HCT116 (cell line): ENCODE measurements around the gene SERPINB13. TPM values are rescaled to one million over a fixed set of nuclear protein-coding genes. Genes with fewer than 3 reads are reported as not detected.

Experiments
- ATAC-seq: fragments of 200-7000 bp; cut with Tn5 transposase; 2 replicates; pipeline ENCODE4 v1.9.1; 2020; ENCODE audit warnings: mild to moderate bottlenecking, moderate library complexity
- BruUV-seq: library from RNA; stranded (reverse); fragments of 400-500 nt; replicated peaks from 2 replicates; lab custom pipeline; 2021; lab: Mats Ljungman, UMichigan
- CTCF ChIA-PET: fragments of 300-600 bp; sonication (Branson Sonifier 250); formaldehyde crosslinking; loops from one replicate; lab custom pipeline; 2021; ENCODE audit warnings: antibody characterized with exemption; lab: Charles Lee
- POLR2A ChIA-PET: fragments of 300-600, 350-600 bp; sonication (Branson Sonifier 250); formaldehyde crosslinking; loops from one replicate; lab custom pipeline; 2021; ENCODE audit warnings: antibody characterized with exemption; lab: Charles Lee
- RAD21 ChIA-PET, 2 experiments: fragments of 300-600 bp; sonication (Branson Sonifier 250); formaldehyde crosslinking; loops; one replicate each; lab custom pipeline; 2023; ENCODE audit warnings: low total read pairs in 2 of 2; ENCODE audit not compliant: uncharacterized antibody in 2 of 2, unreplicated experiment in 2 of 2, low non-redundant PET in 1 of 2; lab: Charles Lee
- DNase-seq: peaks from one replicate; pipeline ENCODE4 v3.0.0-alpha.2; 2010; ENCODE audit warnings: low read depth, low spot score
- H2AFZ ChIP-seq: fragments of 200-600 bp; shearing (Covaris generic), sonication (generic); 2 replicates; pipeline ENCODE4 v1.6.1; 2017; ENCODE audit warnings: low read depth, mixed run types, mixed read lengths, antibody characterized with exemption, low read length; ENCODE audit not compliant: poor library complexity, severe bottlenecking
- H3K27ac ChIP-seq: 2 replicates; pipeline ENCODE4 v1.5.1; 2012; ENCODE audit warnings: low read depth, low read length
- H3K27me3 ChIP-seq: fragments of 200-600 bp; sonication (generic); 2 replicates; pipeline ENCODE4 v1.6.1; 2016; ENCODE audit warnings: mixed run types, low read length, mixed read lengths; ENCODE audit not compliant: insufficient read depth
- H3K36me3 ChIP-seq, 2 experiments: fragments of 200-500 bp in 1 of 2; fragments of 200-600 bp in 1 of 2; sonication (Bioruptor generic) in 1 of 2; sonication (generic) in 1 of 2; 2 replicates each; pipeline versions ENCODE4 v1.5.1 to v1.6.1; 2014 to 2016; ENCODE audit warnings: low read length in 2 of 2, inconsistent platforms in 1 of 2, mixed read lengths in 1 of 2, mixed run types in 1 of 2; ENCODE audit not compliant: insufficient read depth in 2 of 2, control insufficient read depth in 1 of 2
- H3K4me1 ChIP-seq, 2 experiments: fragments of 200-600 bp in 1 of 2; sonication (generic) in 1 of 2; 2 replicates each; pipeline versions ENCODE4 v1.5.1 to v1.6.1; 2012 to 2017; ENCODE audit warnings: low read length in 2 of 2, inconsistent platforms in 1 of 2, mild to moderate bottlenecking in 1 of 2, mixed read lengths in 1 of 2, mixed run types in 1 of 2, moderate library complexity in 1 of 2; ENCODE audit not compliant: insufficient read depth in 2 of 2, control insufficient read depth in 1 of 2
- H3K4me2 ChIP-seq: fragments of 200-600 bp; sonication (generic); 2 replicates; pipeline ENCODE4 v1.6.1; 2017; ENCODE audit warnings: mixed run types, low read length, mixed read lengths
- H3K4me3 ChIP-seq, 2 experiments: fragments of 200-600 bp in 1 of 2; sonication (generic) in 1 of 2; replicated peaks in 1 of 2; 2 replicates each; pipeline ENCODE4 v1.5.1; 2011 to 2016; ENCODE audit warnings: low read length in 2 of 2, control low read depth in 1 of 2, low read depth in 1 of 2, mild to moderate bottlenecking in 1 of 2, mixed read lengths in 1 of 2, mixed run types in 1 of 2
- H3K79me2 ChIP-seq: fragments of 200-600 bp; sonication (generic); 2 replicates; pipeline ENCODE4 v1.6.1; 2017; ENCODE audit warnings: mild to moderate bottlenecking, mixed run types, low read length, moderate library complexity, mixed read lengths; ENCODE audit not compliant: insufficient read depth
- H3K9ac ChIP-seq: fragments of 200-600 bp; sonication (generic); 2 replicates; pipeline ENCODE4 v1.6.1; 2016; ENCODE audit warnings: low read length, mixed read lengths
- H3K9me2 ChIP-seq: fragments of 200-600 bp; sonication (generic), shearing (Covaris generic); 2 replicates; pipeline ENCODE4 v1.6.1; 2017; ENCODE audit warnings: mixed run types, mild to moderate bottlenecking, moderate library complexity; ENCODE audit not compliant: insufficient read depth
- H3K9me3 ChIP-seq, 2 experiments: fragments of 200-500 bp in 1 of 2; fragments of 200-600 bp in 1 of 2; sonication (Bioruptor generic) in 1 of 2; sonication (generic) in 1 of 2; 2 replicates each; pipeline ENCODE4 v1.6.1; 2014 to 2017; ENCODE audit warnings: low read length in 2 of 2, mixed read lengths in 2 of 2, inconsistent platforms in 1 of 2, low read depth in 1 of 2, mild to moderate bottlenecking in 1 of 2, mixed run types in 1 of 2, moderate library complexity in 1 of 2; ENCODE audit not compliant: control insufficient read depth in 1 of 2, insufficient read depth in 1 of 2
- H4K20me1 ChIP-seq: fragments of 200-600 bp; sonication (generic), shearing (Covaris generic); 2 replicates; pipeline ENCODE4 v1.6.1; 2017; ENCODE audit warnings: mixed run types, mild to moderate bottlenecking, moderate library complexity; ENCODE audit not compliant: insufficient read depth
- ATF3 ChIP-seq: IDR thresholded peaks from 2 replicates; pipeline ENCODE4 v1.6.1; 2012
- CBX3 ChIP-seq: IDR thresholded peaks from 2 replicates; pipeline ENCODE4 v1.6.1; 2012; ENCODE audit warnings: low read depth
- CEBPB ChIP-seq: IDR thresholded peaks from 2 replicates; pipeline ENCODE4 v1.6.1; 2012; ENCODE audit warnings: low read depth
- CTCF ChIP-seq, 3 experiments: fragments of 200-600 bp in 1 of 3; sonication (generic) in 1 of 3; IDR thresholded peaks in 2 of 3; conservative IDR thresholded peaks in 1 of 3; 2 replicates each; pipeline ENCODE4 v1.5.1; 2012 to 2017; ENCODE audit warnings: low read depth in 2 of 3, low read length in 2 of 3, antibody characterized with exemption in 1 of 3, borderline replicate concordance in 1 of 3, control low read depth in 1 of 3, mild to moderate bottlenecking in 1 of 3, mixed read lengths in 1 of 3, mixed run types in 1 of 3, moderate library complexity in 1 of 3; ENCODE audit not compliant: insufficient read depth in 1 of 3
- EGR1 ChIP-seq: IDR thresholded peaks from 2 replicates; pipeline ENCODE4 v1.6.1; 2012; ENCODE audit warnings: low read depth
- ELF1 ChIP-seq: IDR thresholded peaks from 2 replicates; pipeline ENCODE4 v1.6.1; 2012; ENCODE audit warnings: low read depth, borderline replicate concordance
- EZH2phosphoT487 ChIP-seq: fragments of 200-600 bp; IDR thresholded peaks from 2 replicates; pipeline ENCODE4 v1.6.1; 2018; ENCODE audit warnings: antibody characterized with exemption, borderline replicate concordance
- JUND ChIP-seq: IDR thresholded peaks from 2 replicates; pipeline ENCODE4 v1.6.1; 2012
- POLR2A ChIP-seq: IDR thresholded peaks from 2 replicates; pipeline ENCODE4 v1.7.0; 2011; ENCODE audit warnings: borderline replicate concordance; ENCODE audit not compliant: insufficient read depth, insufficient read length; ENCODE audit errors: extremely low read depth
- POLR2AphosphoS5 ChIP-seq: IDR thresholded peaks from 2 replicates; pipeline ENCODE4 v1.6.1; 2011; ENCODE audit warnings: mild to moderate bottlenecking, low read depth, low read length, moderate library complexity
- REST ChIP-seq: IDR thresholded peaks from 2 replicates; pipeline ENCODE4 v1.6.1; 2012; ENCODE audit warnings: low read depth
- SIN3A ChIP-seq: IDR thresholded peaks from 2 replicates; pipeline ENCODE4 v1.6.1; 2012; ENCODE audit warnings: low read depth
- SP1 ChIP-seq: IDR thresholded peaks from 2 replicates; pipeline ENCODE4 v1.6.1; 2012; ENCODE audit warnings: low read depth
- SRF ChIP-seq: IDR thresholded peaks from 2 replicates; pipeline ENCODE4 v1.6.1; 2012; ENCODE audit warnings: low read depth
- TCF7L2 ChIP-seq: IDR thresholded peaks from 2 replicates; pipeline ENCODE4 v1.7.0; 2011; ENCODE audit warnings: borderline replicate concordance, inconsistent platforms; ENCODE audit not compliant: insufficient read depth, insufficient read length; ENCODE audit errors: extremely low read depth
- YY1 ChIP-seq: IDR thresholded peaks from 2 replicates; pipeline ENCODE4 v1.6.1; 2011; ENCODE audit warnings: low read length, low read depth, moderate library complexity, mild to moderate bottlenecking; ENCODE audit not compliant: insufficient replicate concordance; ENCODE audit errors: extremely low read depth
- ZNF274 ChIP-seq: fragments of 200-500 bp; sonication (Bioruptor generic); IDR thresholded peaks from 2 replicates; pipeline ENCODE4 v1.6.1; 2014; ENCODE audit warnings: mild to moderate bottlenecking, low read depth, low read length, inconsistent platforms
- intact Hi-C: fragments of 100-400 bp; cut with micrococcal nuclease; formaldehyde crosslinking; loops from 2 replicates; pipeline ENCODE4 v1.10.0; 2022
- total RNA-seq: library from RNA; stranded (reverse); gene quantifications from one replicate; pipeline ENCODE4 v1.2.1, GENCODE V29; 2021; ENCODE audit not compliant: unreplicated experiment

The SERPINB13 gene
- total RNA-seq, 1 experiment from 2014 or later = 0.07 TPM

GRCh38 chr18:63579616-63580015 is 7.5 kb upstream of the SERPINB13 start:
- ATAC-seq = no peak
- BruUV-seq = no TSS peak
- H2AFZ ChIP-seq = no peak overlapping the region
- no peaks in the 10 kb centered on the region for H3K36me3 ChIP-seq
- H3K9me2 ChIP-seq = no peaks in the 10 kb centered on the region
- H4K20me1 ChIP-seq = no peaks in the 10 kb centered on the region
- H3K4me3 ChIP-seq = no peak overlapping the region
- no peak for TF ChIP-seq TCF7L2
- no peak for TF ChIP-seq CTCF (IDR thresholded peaks at IDR 0.05 in 2 of 3, conservative IDR thresholded peaks at IDR 0.05 in 1 of 3; ENCODE audit: borderline replicate concordance in 1 of 3, insufficient read depth in 1 of 3, low read depth in 2 of 3, low read length in 2 of 3)
- TF ChIP-seq ZNF274 = no peak
- no peak for TF ChIP-seq POLR2AphosphoS5
- TF ChIP-seq CEBPB = no peak
- no peak for TF ChIP-seq EGR1
- no peak for TF ChIP-seq SP1
- no peak for TF ChIP-seq ELF1
- TF ChIP-seq YY1 = no peak
- TF ChIP-seq EZH2phosphoT487 = no peak
- TF ChIP-seq JUND = no peak
- no peak for TF ChIP-seq REST
- TF ChIP-seq POLR2A = no peak
- TF ChIP-seq SIN3A = no peak
- no peak for TF ChIP-seq SRF
- TF ChIP-seq CBX3 = no peak
- no peak for TF ChIP-seq ATF3
- intact Hi-C loops = loop anchor here (2.0 to 10.0 kb wide), 4 partner anchors 237 to 555 kb away; no protein-coding TSS in a partner anchor
- no peak overlapping the region for H3K9ac ChIP-seq
- DNase-seq = no peak
- no peaks in the 10 kb centered on the region for H3K4me1 ChIP-seq
- RAD21 ChIA-PET = interaction anchor here in 1 of 2 experiments (0.9 kb wide), 1 partner anchor 141 kb away, joined by 3 read pairs; no protein-coding TSS in a partner anchor
- no peaks in the 10 kb centered on the region for H3K9me3 ChIP-seq
- CTCF ChIA-PET = interaction anchor here (0.6 to 5.0 kb wide), 6 partner anchors 62 to 563 kb away, joined by 3 to 104 read pairs (median 12); no protein-coding TSS in a partner anchor
- POLR2A ChIA-PET = no interaction called here
- no peak overlapping the region for H3K4me2 ChIP-seq
- H3K79me2 ChIP-seq = no peaks in the 10 kb centered on the region
- H3K27ac ChIP-seq = no peak overlapping the region
- H3K27me3 ChIP-seq = no peaks in the 10 kb centered on the region
